ENCODE data around the gene MYD88.
A peak's percentile ranks its signal among the peaks of the same experiment; 100 is the strongest.
"Not testable (repeated sequence)": the region's sequence is repeated elsewhere in the genome, so short reads cannot be mapped to it uniquely, and the experiment has no call there.

The MYD88 gene

DNA sequence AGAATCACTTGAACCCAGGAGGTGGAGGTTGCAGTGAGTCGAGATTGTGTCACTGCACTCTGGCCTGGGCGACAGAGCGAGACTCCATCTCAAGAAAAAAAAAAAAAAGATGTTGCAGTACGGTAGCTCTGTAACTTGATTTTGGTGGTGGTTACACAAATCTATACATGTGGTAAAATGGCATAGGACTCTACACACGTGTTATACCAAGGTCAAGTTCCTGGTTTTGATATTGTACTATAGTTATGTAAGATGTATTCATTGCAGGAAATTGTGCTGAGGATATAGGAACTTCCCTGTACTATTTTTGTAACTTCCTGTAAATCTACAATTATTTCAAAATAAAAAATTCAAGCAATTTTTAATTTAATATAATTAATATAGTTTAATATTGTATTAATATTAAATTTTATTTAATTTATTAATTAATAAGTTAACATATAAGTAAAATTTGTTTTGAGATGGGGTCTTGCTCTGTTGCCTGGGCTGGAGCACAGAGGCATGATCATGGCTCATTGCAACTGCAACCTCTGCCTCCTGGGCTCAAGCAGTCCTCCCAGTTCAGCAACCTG is 9.9 kb downstream of the MYD88 start:
- no peak for ATAC-seq (replicated peaks)
- Mint-ChIP-seq H3K4me3 (no peak overlapping the region), H3K27me3 (no peaks in the 10 kb centered on the region), H3K27ac (no peak overlapping the region), H3K9me3 (peaks cover 0 to 12% of the 10 kb centered on the region in 2 donors), H3K4me1 (ENCODE audit: low read depth in 2 of 2) (peaks cover 13 to 19% of the 10 kb centered on the region in 2 donors), H3K36me3 (ENCODE audit: insufficient read depth) (peaks cover 4% of the 10 kb centered on the region)
- no peak for DNase-seq

- Mint-ChIP-seq H3K9me3 (peaks cover 0 to 12% of the 10 kb centered on the region in 2 donors), H3K36me3 (ENCODE audit: insufficient read depth) (peaks cover 4% of the 10 kb centered on the region), H3K27me3 (no peaks in the 10 kb centered on the region), H3K27ac (peak overlapping the region in 1 of 2 donors; percentile 9), H3K4me1 (ENCODE audit: low read depth in 2 of 2) (peaks cover 13 to 19% of the 10 kb centered on the region in 2 donors), H3K4me3 (no peak overlapping the region)
- ATAC-seq (replicated peaks) (no peak), DNase-seq (no peak)
Observed at GRCh38 chr3:38149708-38150107, 11.2 kb downstream of the MYD88 start.

DNA sequence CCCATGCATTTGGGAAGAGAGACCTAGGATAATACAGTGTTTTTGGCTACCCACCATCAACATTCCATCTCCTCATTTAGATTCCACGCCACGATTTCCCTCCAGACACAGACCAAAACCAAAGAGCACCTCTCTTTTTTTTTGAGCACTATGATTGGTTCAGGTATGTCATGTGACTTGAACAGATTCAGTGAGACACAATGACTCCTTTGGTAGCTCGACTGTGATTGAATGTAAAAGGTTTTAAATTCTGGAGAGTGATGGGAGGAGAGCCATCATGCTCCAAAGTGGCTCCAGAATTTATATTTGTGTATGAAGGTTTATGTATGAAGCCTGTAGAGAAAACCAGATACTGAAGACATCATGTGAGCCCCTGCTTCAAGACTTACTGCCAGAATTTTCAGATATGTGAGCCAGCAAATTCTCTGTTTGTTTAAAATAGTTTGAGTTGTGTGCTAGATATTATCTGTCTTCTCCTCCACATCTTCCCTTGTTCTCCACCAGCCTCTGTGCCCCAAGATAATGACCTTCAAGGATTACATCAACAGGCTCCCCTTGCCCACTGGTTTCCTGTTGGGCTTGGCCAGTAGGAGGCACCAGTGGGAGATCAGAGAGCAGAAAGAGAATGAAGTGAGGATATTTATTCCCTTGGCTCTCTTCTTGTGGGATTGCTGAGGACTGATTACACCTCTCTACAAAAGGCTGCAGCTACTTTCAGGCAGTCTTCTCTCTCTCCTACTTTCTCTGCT is 12.5 kb downstream of the MYD88 start:
- peaks cover 0 to 11% of the 10 kb centered on the region in 2 donors for H3K9me3 Mint-ChIP-seq
- DNase-seq (no peak), ATAC-seq (replicated peaks) (no peak)
- H3K4me3 Mint-ChIP-seq, result peak overlapping the region in 1 of 2 donors; percentile 58
- peak overlapping the region; percentile 91 to 92 for H3K27ac Mint-ChIP-seq
- peaks cover 13 to 19% of the 10 kb centered on the region in 2 donors for H3K4me1 Mint-ChIP-seq (ENCODE audit: low read depth in 2 of 2)
- peaks cover 4% of the 10 kb centered on the region for H3K36me3 Mint-ChIP-seq (ENCODE audit: insufficient read depth)
- H3K27me3 Mint-ChIP-seq, result no peaks in the 10 kb centered on the region

DNA sequence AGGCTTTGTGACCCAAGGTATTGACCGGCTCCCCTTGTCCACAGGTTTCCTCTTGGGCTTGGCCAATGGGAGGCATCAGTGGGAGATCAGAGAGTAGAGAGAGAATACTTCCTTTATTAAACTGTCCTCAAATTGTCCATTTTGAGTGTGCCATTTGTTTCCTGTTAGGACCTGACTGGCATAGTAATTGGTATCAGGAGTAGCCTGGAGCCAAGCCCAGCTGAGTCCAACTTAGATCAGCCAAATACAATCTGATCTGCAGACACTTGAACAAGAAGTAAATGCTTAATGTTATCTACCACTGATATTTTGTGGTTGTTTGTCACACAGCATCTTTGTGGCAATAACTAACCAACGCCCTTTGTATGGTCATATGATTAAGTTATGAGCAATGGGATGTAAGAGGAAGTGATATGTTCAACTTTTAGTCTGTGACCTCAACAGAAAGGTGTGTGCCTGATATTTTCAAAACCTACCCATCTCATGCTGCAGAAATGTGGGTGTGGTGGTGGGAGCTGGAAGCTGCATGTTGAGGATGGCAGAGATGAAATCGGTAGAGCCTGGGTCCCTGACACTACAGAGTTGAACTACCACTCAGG is 13.3 kb downstream of the MYD88 start:
- Mint-ChIP-seq H3K27ac (peak overlapping the region; percentile 91 to 92), H3K4me1 (ENCODE audit: low read depth in 2 of 2) (peaks cover 13 to 19% of the 10 kb centered on the region in 2 donors), H3K36me3 (ENCODE audit: insufficient read depth) (peaks cover 4% of the 10 kb centered on the region), H3K27me3 (no peaks in the 10 kb centered on the region), H3K4me3 (peak overlapping the region; percentile 17 to 58), H3K9me3 (peaks cover 0 to 3% of the 10 kb centered on the region in 2 donors)
- ATAC-seq (replicated peaks) (peak; percentile 96), DNase-seq (peak in 1 of 3 experiments; percentile 12)

DNA sequence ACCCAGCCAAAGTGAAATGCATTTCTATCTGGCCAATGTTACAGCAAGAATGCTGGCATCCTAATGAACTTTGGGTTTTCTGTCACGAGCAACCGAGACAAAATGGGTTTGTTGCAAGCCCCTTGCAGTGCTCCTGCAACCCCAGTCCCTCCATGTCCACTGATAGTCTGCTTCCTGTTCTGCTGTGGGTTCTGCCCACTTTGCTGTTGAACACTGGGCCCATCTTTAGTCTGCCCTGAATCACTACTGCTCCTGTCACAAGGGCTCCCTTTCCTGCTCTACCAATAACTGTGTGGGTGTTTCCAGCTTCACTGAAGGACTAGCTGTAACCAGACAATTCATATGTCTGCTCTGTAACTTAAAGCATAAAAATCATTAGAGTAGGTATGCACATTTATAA is 14.1 kb downstream of the MYD88 start:
- DNase-seq (no peak), ATAC-seq (replicated peaks) (no peak)
- peaks cover 4% of the 10 kb centered on the region for H3K36me3 Mint-ChIP-seq (ENCODE audit: insufficient read depth)
- peaks cover 13 to 19% of the 10 kb centered on the region in 2 donors for H3K4me1 Mint-ChIP-seq (ENCODE audit: low read depth in 2 of 2)
- H3K9me3 Mint-ChIP-seq, result no peaks in the 10 kb centered on the region
- no peak overlapping the region for H3K27ac Mint-ChIP-seq
- no peaks in the 10 kb centered on the region for H3K27me3 Mint-ChIP-seq
- no peak overlapping the region for H3K4me3 Mint-ChIP-seq

GRCh38 chr3:38153221-38153620 is 14.8 kb downstream of the MYD88 start:
- no peaks in the 10 kb centered on the region for H3K9me3 Mint-ChIP-seq
- H3K4me3 Mint-ChIP-seq, result no peak overlapping the region
- H3K27me3 Mint-ChIP-seq, result no peaks in the 10 kb centered on the region
- H3K4me1 Mint-ChIP-seq (ENCODE audit: low read depth in 2 of 2), result peaks cover 13 to 19% of the 10 kb centered on the region in 2 donors
- no peak for DNase-seq
- H3K27ac Mint-ChIP-seq, result no peak overlapping the region
- no peaks in the 10 kb centered on the region for H3K36me3 Mint-ChIP-seq (ENCODE audit: insufficient read depth)
- ATAC-seq (replicated peaks), result no peak

DNA sequence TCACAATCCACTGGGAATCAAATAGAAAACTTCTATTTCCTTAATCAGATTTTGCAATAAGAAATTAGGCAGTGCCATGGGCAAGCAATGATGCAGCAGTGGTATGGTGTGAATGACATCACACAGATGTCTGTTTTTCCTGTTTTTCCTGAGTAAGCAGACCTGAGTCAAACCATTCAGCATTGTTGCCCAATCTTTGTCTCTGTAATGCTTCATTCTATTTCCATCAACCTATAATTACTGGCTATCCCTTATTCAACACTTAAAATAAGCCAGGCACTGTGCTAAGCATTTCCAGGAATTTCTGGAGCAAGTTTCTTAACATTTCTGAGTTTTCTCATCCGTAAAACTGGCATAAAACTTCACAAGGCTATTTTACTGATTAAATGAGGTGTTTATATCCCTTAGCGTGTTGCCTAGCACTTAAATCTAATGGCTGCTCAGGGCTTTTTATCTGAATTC is 15.6 kb downstream of the MYD88 start:
- no peak overlapping the region for H3K4me3 Mint-ChIP-seq
- DNase-seq (no peak), ATAC-seq (replicated peaks) (no peak)
- no peaks in the 10 kb centered on the region for H3K27me3 Mint-ChIP-seq
- H3K27ac Mint-ChIP-seq, result no peak overlapping the region
- H3K4me1 Mint-ChIP-seq (ENCODE audit: low read depth in 2 of 2), result peaks cover 13 to 19% of the 10 kb centered on the region in 2 donors
- no peaks in the 10 kb centered on the region for H3K36me3 Mint-ChIP-seq (ENCODE audit: insufficient read depth)
- H3K9me3 Mint-ChIP-seq, result no peaks in the 10 kb centered on the region

GRCh38 chr3:38154625-38155255 is 16.3 kb downstream of the MYD88 start:
- Mint-ChIP-seq H3K4me1 (ENCODE audit: low read depth in 2 of 2) (peaks cover 13 to 19% of the 10 kb centered on the region in 2 donors), H3K4me3 (no peak overlapping the region)

DNA sequence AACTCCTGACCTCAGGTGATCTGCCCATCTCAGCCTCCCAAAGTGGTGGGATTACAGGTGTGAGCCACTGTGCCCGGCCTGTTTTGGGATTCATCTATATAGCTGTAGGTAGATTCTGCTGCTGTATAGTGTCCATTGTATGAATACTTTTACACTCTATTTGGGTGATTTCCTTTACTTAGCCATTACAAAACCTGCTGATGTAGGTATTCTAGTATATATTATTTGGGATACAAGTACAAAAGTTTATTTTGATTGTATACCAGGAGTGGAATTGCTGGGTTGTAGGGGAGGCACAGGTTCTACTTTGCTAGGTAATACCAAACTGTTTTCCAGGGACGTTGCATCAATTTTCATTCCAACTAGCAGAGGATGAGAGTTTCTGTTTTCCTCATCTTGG is 17.4 kb downstream of the MYD88 start:
- no peaks in the 10 kb centered on the region for H3K9me3 Mint-ChIP-seq
- ATAC-seq (replicated peaks), result no peak
- no peaks in the 10 kb centered on the region for H3K27me3 Mint-ChIP-seq
- H3K36me3 Mint-ChIP-seq (ENCODE audit: insufficient read depth), result no peaks in the 10 kb centered on the region
- H3K4me1 Mint-ChIP-seq (ENCODE audit: low read depth in 2 of 2), result peaks cover 13 to 16% of the 10 kb centered on the region in 2 donors
- no peak overlapping the region for H3K4me3 Mint-ChIP-seq
- DNase-seq, result no peak
- no peak overlapping the region for H3K27ac Mint-ChIP-seq

More at GRCh38 chr3:38154625-38155255, 16.3 kb downstream of the MYD88 start:
- Mint-ChIP-seq H3K36me3 (ENCODE audit: insufficient read depth) (no peaks in the 10 kb centered on the region), H3K27me3 (no peaks in the 10 kb centered on the region), H3K27ac (no peak overlapping the region), H3K9me3 (no peaks in the 10 kb centered on the region)
- DNase-seq (no peak), ATAC-seq (replicated peaks) (no peak)

DNA sequence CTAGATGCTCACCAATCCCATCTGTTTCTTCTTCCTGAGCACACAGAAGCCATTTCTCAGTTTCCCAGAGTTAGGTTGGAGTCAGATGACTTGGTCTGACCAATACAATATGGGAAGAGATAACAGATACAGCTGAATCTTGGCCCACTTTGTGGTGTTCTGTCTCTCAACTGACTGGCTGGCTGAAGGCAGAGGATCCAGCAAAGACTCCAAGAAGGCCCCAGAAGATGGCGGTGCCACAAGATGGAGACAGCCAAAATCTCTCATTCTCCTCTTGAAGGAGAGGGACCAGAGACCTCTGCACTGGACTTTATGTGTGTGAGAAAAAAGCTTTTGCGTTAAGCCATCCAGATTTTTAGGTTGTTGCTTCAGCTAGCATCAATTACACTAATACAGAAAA is 18.7 kb downstream of the MYD88 start:
- Mint-ChIP-seq H3K9me3 (no peaks in the 10 kb centered on the region), H3K4me1 (ENCODE audit: low read depth in 2 of 2) (peaks cover 2 to 3% of the 10 kb centered on the region in 2 donors)

DNA sequence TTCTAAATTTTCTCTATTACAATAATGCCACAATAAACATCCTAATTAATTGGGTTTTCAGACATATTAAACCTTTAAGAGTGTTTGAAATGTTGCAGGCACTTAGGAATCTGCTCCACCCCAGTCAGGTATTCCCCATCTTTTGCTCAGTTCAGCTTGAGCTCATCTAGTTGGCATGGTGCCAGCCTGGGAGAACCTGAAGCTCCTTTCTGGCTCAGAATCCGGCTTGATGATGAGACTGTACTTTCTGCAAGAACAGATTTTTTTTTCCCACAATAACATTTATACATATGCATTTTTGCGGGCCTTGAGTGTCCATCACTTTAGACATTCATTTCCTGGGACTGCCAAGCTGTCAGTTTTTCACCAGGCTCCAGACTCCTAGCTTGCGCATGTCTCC is 19.1 kb downstream of the MYD88 start:
- no peak overlapping the region for H3K27ac Mint-ChIP-seq
- DNase-seq, result no peak
- H3K9me3 Mint-ChIP-seq, result no peaks in the 10 kb centered on the region
- ATAC-seq (replicated peaks), result no peak
- H3K36me3 Mint-ChIP-seq (ENCODE audit: insufficient read depth), result no peaks in the 10 kb centered on the region
- peaks cover 2 to 3% of the 10 kb centered on the region in 2 donors for H3K4me1 Mint-ChIP-seq (ENCODE audit: low read depth in 2 of 2)
- H3K4me3 Mint-ChIP-seq, result no peak overlapping the region
- no peaks in the 10 kb centered on the region for H3K27me3 Mint-ChIP-seq

More for the DNA sequence above, 18.7 kb downstream of the MYD88 start:
- H3K27ac Mint-ChIP-seq, result peak overlapping the region in 1 of 2 donors; percentile 45
- no peaks in the 10 kb centered on the region for H3K27me3 Mint-ChIP-seq
- DNase-seq (no peak), ATAC-seq (replicated peaks) (no peak)
- no peaks in the 10 kb centered on the region for H3K36me3 Mint-ChIP-seq (ENCODE audit: insufficient read depth)
- no peak overlapping the region for H3K4me3 Mint-ChIP-seq

GRCh38 chr3:38158472-38158871 is 20.0 kb downstream of the MYD88 start:
- H3K9me3 Mint-ChIP-seq, result no peaks in the 10 kb centered on the region
- H3K27ac Mint-ChIP-seq, result no peak overlapping the region
- no peak overlapping the region for H3K4me3 Mint-ChIP-seq
- H3K4me1 Mint-ChIP-seq (ENCODE audit: low read depth in 2 of 2), result no peaks in the 10 kb centered on the region
- H3K27me3 Mint-ChIP-seq, result no peaks in the 10 kb centered on the region
- no peaks in the 10 kb centered on the region for H3K36me3 Mint-ChIP-seq (ENCODE audit: insufficient read depth)
- ATAC-seq (replicated peaks), result no peak
- DNase-seq, result no peak

- not testable (repeated sequence) for H3K27ac Mint-ChIP-seq; H3K4me1 Mint-ChIP-seq (ENCODE audit: low read depth in 2 of 2); ATAC-seq (replicated peaks); H3K27me3 Mint-ChIP-seq; H3K4me3 Mint-ChIP-seq; H3K9me3 Mint-ChIP-seq; DNase-seq
- peaks cover 13% of the 10 kb centered on the region for H3K36me3 Mint-ChIP-seq (ENCODE audit: insufficient read depth)
Observed at GRCh38 chr3:38160704-38161103, 22.2 kb downstream of the MYD88 start.
